GM21447 (cell line): ENCODE measurements around the gene NUDT8.
"Not testable (repeated sequence)": the region's sequence is repeated elsewhere in the genome, so short reads cannot be mapped to it uniquely, and the experiment has no call there.

Source experiments
- ATAC-seq: cut with Tn5 transposase; IDR thresholded peaks from one replicate; pipeline ENCODE4 v1.9.1; 2021; ENCODE audit not compliant: unreplicated experiment

NUDT8 gene

GRCh38 chr11:67628710-67629385 lies 889 bp downstream of the NUDT8 start:
- ATAC-seq: no peak

GRCh38 chr11:67627812-67628624 lies 1.7 kb downstream of the NUDT8 start:
- no peak for ATAC-seq

DNA sequence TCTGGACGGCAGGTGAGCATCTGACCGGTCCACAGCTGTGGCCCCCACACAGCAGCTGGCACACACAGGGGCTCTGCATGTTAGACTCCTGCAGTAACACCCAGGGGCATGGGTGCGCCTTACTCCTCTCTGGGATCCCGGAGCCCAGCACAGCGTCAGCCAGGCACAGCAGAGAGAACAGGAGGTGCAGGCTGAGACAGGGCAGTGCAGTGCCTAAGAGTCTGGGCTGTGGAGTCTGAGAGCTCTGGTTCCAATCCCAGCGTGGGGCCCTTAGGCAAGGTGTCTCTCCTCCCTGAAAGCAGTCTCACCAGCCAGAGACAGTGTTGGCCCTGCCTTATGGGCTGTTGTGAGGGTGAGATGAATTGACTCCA lies 2.3 kb downstream of the NUDT8 start:
- ATAC-seq: no peak

DNA sequence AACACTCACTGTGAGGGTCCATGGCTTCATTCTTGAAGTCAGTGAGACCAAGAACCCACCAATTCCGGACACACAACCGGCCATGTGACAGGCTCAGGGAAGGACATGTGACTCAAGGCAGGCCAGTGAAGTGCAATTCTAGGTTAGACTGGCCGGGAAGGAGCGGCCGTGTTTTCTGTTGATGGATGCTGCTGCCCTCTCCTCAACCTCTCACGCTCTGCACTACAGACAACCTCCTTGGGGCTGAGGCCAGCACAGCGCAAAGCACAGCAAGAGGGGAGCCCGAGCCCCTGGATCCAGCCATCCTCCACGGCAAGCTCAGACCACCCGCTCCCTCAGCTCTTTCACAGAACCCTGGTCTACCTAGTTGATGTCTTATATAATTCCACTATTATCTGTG lies 2.8 kb downstream of the NUDT8 start:
- no peak for ATAC-seq

GRCh38 chr11:67626131-67626833 lies 3.5 kb downstream of the NUDT8 start:
- not testable (repeated sequence) for ATAC-seq

DNA sequence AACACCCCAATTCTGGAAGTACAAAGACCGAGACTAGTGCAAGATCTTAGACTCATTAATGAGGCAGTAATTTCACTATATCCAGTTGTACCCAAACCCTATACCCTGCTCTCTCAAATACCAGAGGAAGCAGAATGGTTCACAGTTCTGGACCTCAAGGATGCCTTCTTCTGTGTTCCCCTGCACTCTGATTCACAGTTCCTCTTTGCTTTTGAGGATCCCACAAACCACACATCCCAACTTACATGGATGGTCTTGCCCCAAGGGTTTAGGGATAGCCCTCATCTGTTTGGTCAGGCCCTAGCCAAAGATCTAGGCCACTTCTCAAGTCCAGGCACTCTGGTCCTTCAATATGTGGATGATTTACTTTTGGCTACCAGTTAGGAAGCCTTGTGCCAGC lies 5.9 kb downstream of the NUDT8 start:
- not testable (repeated sequence) for ATAC-seq

GRCh38 chr11:67622905-67623304 lies 6.8 kb downstream of the NUDT8 start:
- ATAC-seq: not testable (repeated sequence)

GRCh38 chr11:67621928-67622327 lies 7.8 kb downstream of the NUDT8 start:
- ATAC-seq: not testable (repeated sequence)

- ATAC-seq: not testable (repeated sequence)
Measured at GRCh38 chr11:67620621-67621020, 9.1 kb downstream of the NUDT8 start.

GRCh38 chr11:67619683-67620618 lies 9.8 kb downstream of the NUDT8 start:
- ATAC-seq: not testable (repeated sequence)

DNA sequence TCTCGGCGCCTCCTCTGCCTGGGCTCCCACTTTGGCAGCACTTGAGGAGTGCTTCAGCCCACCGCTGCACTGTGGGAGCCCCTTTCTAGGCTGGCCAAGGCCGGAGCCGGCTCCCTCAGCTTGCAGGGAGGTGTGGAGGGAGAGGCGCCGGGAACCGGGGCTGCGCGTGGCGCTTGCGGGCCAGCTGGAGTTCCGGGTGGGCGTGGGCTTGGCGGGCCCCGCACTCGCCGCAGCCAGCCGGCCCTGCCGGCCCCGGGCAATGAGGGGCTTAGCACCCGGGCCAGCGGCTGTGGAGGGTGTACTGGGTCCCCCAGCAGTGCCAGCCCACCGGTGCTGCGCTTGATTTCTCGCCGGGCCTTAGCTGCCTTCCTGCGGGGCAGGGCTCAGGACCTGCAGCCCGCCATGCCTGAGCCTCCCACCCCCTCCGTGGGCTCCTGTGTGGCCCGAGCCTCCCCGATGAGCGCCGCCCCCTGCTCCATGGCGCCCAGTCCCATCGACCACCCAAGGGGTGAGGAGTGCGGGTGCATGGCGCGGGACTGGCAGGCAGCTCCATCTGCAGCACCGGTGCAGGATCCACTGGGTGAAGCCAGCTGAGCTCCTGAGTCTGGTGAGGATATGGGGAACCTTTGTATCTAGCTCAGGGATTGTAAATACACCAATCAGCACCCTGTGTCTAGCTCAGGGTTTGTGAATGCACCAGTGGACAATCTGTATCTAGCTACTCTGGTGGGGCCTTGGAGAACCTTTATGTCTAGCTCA lies 10.7 kb downstream of the NUDT8 start:
- ATAC-seq: not testable (repeated sequence)

DNA sequence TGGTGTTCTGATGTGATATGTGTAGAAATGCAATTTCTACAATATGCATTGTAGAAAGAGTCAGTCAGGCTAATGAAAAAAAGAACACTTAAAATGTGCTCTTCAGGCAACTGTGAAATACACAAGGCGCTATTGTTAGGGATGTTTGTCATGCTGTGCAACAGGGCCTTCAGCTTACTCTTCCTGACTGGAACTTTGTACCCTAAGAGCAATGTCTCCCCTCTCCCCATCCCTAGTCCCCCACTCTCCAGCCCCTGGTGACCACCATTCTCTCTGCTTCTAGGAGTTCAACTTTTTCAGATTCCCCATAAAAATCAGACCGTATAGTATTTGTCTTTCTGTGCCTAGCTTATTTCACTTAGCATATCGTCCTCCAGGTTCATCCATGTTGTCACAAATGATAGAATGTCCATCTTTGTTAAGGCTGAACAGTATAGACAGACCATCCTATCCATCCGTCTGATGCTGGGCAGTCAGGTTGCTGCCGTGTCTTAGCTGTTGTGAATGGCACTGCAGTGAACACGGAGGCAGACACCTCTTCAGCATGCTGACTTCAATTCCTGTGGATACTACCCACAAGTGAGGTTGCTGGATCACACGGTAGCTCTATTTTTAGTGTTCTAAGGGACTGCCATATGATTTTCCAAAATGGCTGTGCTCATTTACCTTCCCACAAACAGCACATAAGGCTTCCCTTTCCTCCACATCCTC lies 12.3 kb downstream of the NUDT8 start:
- no peak for ATAC-seq

DNA sequence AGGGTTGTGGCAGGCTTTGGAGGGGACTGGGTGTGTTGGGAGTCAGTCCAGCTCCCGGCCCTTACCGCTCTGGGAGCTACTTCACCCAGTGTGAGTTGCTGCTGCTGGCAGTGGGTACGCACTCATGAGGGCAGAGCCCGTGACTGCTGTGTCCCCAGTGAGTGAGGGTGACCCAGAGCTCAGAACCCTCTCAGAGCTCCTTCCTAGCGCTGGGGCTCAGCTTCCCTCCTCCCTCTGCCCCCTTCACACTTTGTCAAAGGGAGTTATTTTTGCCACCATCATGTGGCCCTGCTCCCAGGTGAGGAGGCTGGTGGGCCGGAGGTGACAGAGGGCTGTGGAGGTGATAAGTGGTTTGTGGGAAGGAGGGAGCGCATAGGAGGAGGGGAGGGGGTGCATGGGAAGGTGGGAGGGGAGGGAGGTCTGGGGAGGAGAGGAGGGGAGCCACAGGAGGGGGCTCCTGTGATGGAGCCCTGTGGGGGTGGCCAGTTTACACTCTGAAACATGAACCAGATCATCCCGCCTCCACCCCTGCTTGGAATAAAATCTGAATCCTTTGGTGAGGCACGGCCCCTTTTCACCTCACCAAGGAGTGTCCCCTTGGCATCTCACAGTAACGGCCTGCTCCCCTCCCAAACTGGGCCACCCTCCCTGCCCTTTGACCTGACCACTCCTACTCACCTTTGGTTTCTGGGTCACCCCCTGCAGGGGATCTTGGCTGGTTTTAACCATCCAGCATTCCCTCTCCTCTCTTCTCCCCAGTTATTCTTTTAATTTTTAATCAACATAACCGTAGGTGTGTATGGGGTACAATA lies 13.1 kb downstream of the NUDT8 start:
- ATAC-seq: no peak

DNA sequence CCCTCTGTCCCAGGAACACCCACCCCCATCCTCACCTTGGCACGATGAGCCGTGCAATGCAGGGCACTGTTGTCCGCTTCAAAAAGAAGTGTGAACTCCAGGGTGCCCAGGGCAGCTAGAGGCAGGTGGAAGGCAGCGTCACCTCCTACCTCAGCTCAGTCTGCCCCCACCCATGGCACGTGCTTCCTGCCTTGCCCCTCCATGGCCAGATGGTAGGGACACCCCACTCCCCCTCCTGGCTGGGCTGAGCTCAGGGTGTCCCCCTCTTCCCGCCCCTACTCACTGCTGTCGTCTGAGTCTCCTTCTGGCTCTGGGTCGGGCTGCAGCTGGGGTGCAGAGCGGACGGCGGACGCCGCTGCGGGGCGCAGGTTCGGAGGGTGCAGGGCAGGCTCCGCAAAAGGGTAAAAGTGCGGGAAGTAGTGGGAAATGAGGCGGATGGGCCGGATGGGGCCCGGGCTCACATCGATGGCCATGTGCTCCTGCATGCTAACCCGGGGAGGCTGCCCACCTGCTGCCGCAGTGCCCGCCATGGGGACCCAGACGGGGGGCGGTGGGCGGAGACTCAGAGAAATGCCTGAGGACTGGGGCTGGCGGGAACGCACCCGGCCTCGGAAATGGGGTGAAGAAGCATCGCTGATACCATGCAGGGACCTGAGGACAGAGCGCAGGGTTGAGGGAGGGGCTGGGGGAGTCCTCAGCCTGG lies 13.9 kb downstream of the NUDT8 start:
- no peak for ATAC-seq

GRCh38 chr11:67614730-67615714 lies 14.7 kb downstream of the NUDT8 start:
- ATAC-seq: no peak

GRCh38 chr11:67613960-67614715 lies 15.6 kb downstream of the NUDT8 start:
- ATAC-seq: peak; percentile 86
